SH-SY5Y (cell line): Measurements from ENCODE around the gene LPAR6.

ENCODE experiments used
- GATA2 ChIP-seq: IDR thresholded peaks from 2 replicates; pipeline ENCODE4 v1.6.1; 2011; ENCODE audit warnings: mild to moderate bottlenecking, low read depth, low read length
- GATA3 ChIP-seq: IDR thresholded peaks from 2 replicates; pipeline ENCODE4 v1.6.1; 2011; ENCODE audit warnings: low read depth, mild to moderate bottlenecking, low read length, moderate library complexity

DNA sequence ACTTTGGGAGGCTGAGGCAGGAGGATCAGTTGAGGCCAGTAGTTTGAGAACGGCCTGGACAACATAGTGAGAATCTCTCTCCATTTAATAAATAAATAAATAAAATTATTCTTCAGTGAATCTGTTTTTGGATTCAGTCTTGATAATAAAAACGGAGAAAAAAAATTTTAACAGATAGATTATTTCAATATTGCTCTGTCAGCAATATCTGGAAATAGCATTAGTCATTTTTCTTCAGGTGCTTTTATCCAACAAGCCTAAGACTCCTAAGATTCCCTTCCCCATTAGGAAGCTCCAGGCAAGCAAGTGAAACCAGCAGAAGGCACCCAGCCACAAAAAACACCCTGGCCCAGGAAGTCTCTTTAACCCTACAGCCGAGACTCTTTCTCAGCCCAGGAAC, 21.3 kb upstream of the LPAR6 start:
- TF ChIP-seq GATA3 = no peak
- TF ChIP-seq GATA2 = no peak
